Fibroblast of the conjunctiva (primary cell): ENCODE measurements around the gene CES3.
"Not testable (repeated sequence)": the region's sequence is repeated elsewhere in the genome, so short reads cannot be mapped to it uniquely, and the experiment has no call there.

Experiments used
- DNase-seq: peaks from one replicate; pipeline ENCODE4 v3.0.0-alpha.2; 2010; ENCODE audit warnings: low read depth

The CES3 gene

DNA sequence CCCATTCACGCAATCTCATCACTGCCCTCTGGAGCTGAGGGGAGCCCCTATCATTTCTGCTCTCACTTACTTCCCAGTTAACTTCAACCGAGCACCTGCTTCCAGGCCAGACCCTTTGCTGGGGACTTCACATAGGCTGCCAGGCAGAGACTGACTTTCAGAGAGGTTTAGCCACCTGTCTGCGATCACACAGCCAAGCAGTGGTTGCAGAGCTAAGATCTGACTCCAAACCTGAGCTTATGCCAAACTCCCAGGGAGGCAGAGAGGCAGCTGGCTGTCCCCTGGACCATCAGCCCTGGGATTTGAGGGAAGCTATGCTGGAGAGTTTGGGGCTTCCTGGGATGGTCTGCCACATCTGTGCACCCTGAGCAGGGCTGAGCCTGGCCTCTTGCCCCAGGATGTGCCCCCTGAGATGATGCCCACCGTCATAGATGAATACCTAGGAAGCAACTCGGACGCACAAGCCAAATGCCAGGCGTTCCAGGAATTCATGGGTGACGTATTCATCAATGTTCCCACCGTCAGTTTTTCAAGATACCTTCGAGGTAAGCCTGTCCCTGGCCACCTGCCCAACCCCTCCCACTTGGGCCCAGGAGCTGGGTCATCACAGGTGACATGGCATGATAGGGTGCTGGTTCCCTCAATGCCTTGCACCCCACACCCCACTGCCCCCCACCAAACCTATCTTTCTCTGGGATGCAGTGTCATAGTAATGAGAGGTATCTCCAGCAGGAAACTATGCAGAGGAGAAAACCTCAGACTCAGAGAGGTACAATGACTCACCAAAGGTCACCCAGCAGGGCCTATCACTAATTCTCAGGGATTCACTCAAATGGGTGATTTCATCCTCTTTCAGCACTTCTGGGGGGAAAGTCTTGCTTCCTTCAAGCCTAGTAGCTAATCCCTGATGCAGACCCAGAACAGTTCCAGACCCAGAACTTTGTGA, 10.0 kb downstream of the CES3 start:
- no peak for DNase-seq

DNA sequence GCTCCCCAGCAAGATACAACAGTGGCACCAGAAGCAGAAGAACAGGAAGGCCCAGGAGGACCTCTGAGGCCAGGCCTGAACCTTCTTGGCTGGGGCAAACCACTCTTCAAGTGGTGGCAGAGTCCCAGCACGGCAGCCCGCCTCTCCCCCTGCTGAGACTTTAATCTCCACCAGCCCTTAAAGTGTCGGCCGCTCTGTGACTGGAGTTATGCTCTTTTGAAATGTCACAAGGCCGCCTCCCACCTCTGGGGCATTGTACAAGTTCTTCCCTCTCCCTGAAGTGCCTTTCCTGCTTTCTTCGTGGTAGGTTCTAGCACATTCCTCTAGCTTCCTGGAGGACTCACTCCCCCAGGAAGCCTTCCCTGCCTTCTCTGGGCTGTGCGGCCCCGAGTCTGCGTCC, 11.9 kb downstream of the CES3 start:
- DNase-seq, result no peak

DNA sequence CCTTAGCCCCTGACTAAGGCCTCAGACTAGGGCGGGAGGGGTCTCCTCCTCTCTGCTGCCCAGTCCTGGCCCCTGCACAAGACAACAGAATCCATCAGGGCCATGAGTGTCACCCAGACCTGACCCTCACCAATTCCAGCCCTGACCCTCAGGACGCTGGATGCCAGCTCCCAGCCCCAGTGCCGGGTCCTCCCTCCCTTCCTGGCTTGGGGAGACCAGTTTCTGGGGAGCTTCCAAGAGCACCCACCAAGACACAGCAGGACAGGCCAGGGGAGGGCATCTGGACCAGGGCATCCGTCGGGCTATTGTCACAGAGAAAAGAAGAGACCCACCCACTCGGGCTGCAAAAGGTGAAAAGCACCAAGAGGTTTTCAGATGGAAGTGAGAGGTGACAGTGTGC, 12.7 kb downstream of the CES3 start:
- DNase-seq, result no peak

DNA sequence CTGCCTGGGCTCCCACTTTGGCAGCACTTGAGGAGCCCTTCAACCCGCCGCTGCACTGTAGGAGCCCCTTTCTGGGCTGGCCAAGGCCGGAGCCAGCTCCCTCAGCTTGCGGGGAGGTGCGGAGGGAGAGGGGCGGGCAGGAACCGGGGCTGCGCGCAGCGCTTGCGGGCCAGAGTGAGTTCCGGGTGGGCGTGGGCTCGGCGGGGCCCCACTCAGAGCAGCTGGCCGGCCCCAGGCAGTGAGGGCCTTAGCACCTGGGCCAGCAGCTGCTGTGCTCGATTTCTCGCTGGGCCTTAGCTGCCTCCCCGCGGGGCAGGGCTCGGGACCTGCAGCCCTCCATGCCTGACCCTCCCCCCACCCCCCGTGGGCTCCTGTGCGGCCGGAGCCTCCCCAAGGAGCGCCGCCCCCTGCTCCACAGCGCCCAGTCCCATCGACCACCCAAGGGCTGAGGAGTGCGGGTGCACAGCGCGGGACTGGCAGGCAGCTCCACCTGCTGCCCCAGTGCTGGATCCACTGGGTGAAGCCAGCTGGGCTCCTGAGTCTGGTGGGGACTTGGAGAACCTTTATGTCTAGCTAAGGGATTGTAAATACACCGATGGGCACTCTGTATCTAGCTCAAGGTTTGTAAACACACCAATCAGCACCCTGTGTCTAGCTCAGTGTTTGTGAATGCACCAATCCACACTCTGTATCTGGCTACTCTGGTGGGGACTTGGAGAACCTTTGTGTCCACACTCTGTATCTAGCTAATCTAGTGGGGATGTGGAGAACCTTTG, 13.3 kb downstream of the CES3 start:
- not testable (repeated sequence) for DNase-seq

DNA sequence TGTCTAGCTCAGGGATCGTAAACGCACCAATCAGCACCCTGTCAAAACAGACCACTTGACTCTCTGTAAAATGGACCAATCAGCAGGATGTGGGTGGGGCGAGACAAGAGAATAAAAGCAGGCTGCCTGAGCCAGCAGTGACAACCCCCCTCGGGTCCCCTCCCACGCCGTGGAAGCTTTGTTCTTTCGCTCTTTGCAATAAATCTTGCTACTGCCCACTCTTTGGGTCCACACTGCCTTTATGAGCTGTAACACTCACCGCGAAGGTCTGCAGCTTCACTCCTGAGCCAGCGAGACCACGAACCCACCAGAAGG, 13.8 kb downstream of the CES3 start:
- not testable (repeated sequence) for DNase-seq

DNA sequence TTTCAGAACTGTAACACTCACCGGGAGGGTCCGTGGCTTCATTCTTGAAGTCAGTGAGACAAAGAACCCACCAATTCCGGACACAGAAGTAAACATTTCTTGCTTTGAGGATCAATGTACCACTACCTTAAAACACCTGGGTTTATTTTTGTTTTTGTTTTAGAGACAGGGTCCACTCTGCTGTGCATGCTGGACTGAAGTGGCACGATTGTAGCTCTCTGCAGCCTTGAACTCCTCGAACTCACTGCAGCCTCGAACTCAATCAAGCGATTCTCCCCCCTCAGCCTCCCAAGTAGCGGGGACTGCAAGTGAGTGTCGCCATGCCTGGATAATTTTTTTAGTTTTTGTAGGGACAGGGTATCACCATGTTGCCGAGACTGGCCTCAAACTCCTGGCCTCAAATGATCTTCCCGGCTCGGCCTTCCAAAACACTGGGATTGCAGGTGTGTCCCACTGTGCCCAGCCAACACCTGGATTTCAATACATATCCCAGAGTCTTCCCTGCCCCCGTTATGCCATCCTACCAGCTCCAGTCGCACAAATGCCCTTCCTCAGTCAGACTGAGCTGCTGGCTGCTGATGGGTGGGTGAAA, 14.3 kb downstream of the CES3 start:
- no peak for DNase-seq

DNA sequence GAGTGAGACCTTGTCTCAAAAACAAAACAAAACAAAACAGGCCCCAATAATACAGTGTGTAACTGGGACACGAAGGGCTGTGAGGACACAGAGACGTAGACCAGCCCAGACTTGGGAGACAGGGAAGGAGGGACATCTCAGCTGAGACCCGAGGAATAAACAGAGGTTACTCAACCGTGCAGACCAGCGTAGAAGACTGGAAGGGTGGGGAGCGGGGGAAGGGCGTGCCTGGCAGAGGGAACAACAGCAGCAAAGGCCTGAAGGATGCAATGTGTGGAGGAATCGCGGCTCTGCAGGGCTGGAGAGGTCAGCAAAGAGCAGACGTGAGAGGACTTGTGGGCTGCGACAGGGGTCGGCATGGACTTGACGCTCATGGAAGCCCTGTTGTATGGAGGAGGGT, 15.7 kb downstream of the CES3 start:
- no peak for DNase-seq

DNA sequence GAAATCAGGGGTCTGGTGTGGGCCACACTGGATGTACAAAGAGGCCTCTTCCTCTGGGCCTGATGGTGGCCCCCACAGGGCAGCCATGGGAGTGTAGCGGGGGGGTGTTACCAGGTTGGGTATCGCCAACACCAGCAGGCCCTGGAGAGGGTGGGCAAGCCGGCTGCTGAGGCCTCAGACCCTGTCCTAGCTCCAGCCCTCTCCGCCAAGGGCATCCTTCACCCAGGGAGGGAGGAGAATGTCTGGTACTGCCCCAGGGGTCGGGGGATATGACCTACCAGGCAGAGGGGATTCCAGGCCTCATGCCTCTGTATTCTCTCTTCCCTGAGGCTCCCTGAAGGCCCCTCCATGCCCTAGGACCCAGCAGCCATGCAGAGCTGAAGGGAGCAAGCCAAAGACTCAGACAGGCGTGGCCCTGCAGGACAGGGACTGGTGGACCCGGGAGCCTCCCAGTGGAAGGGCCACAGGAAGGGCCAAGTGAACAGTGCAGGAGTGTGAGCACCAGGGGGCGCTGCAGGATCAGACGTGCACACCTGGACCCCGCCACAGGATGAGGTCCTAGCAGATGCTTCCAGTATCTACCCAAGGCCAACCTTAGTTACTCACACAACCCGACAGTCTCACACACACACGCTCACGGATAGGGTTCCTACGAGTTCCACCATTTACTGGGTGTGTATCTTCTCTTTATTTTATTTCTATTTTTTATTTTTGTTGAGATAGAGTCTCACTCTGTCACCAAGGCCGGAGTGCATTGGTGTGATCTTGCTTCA, 16.5 kb downstream of the CES3 start:
- DNase-seq, result peak; percentile 76

DNA sequence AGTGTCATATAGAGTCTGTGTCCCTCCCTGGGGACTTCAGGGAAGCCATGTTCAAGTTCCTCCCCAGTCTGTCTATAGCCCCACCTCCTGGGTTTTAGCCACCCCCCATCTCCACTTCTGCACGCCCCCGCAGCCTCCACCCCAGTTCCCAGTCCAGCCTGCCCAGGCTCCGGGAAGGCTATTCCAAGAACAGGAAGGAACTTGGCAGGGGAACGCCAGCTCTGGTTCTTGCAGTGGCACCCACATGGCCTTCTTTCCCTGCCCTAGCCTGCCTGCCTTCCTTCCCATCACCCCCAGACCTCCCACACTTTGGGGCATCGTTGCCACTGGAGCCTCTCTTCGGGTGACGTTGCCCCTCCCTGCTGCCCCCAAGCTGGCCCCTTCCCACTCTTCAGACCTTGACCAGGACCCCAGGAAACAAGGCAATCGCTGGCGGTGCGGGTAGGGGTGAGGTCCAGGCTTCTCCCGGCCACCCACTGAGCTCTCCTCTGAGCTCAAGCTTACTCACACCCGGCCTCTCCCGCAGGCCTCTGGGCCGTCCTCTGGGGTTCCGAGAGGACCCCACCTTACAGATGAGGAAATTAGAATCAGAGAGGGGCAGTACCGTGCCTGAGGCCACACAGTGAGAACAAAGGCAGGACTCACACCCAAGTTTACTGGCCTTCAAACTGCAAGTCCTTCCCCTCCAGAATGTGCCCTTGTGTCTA, 18.1 kb downstream of the CES3 start:
- DNase-seq, result no peak

DNA sequence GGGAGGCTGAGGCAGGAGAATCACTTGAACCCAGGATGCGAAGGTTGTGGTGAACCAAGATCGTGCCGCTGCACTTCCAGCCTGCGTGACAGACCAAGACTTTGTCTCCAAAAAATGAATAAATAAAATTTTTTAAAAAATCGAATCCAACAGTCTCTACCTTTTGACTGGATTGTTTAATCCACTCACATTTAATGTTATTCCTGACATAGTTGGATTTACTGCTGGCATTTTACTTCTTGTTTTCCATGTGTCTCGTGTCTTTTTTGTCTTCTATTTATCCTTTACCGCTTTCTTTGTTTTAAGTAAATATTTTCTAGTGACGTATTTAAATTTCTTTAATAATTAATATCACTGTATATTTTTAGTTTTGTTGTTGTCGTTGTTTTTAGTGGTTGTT, 22.0 kb downstream of the CES3 start:
- no peak for DNase-seq

DNA sequence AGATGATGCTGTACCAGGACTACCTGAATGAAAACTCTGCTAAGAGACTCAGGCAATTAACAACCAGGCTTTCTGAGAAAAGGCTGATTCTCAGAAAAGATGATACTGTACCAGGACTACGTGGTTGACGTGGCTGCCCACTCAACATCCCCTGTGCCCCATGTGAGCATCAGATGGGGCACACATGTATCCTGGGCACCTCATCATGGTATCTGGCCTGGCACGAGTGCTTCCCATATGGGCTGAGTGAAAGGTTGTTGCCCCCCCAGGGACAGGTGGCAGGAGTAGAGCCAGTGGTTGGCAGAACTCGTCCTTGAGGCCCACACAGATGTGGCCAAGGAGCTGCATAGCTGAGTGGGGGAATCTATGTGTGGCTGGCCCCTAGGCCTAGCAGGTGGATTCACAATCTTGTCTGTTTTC, 23.8 kb downstream of the CES3 start:
- no peak for DNase-seq

DNA sequence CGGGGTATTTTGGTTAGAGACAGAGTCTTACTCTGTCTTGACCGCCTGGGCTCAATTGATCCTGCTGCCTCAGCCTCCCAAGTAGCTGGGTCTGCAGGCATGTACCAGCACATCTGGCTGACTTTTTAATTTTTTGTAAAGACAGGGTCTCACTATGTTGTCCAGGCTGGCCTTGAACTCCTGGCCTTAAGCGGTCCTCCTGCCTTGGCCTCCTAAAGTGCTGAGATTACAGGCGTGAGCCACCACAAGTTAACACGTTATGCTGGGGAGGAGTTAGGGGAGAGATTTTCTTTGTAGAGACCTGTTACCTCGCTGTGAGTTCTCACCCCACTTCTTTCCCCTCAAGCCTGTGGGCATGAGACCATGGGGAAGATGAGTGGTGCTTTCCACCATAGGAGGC, 25.5 kb downstream of the CES3 start:
- DNase-seq, result no peak

DNA sequence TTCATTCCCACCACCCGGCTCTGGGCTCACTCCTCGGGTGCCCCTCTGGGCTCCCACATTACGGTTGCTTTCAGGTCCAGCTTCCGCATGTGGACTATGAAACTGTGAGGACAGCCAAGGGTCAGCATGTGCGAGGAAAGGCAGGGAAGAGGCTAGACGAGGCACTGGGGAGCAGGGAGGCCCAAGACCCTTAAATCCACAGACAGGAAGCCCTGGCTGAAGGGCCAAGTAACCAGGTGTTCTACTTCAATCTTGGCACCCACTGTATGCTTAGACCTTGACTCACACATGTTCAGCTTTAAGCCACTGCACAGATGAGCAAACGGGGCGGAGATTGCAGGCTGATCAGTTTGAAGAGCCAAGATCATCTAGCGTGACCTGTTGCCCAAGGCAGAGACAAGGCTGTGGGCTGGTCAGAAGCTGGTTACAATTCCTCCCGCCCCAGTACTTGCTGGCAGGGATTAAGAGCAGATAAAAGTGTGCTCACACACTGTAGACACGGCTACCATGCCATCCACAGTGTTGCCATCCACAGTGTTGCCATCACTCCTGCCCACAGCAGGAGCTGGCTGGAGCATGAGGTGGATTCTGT, 27.2 kb downstream of the CES3 start, which contains the start of gene CES4A:
Gene CES4A (plus strand): TSS at position 393 of the 592 bp plus-strand sequence. CDS start 184 bp downstream, at position 577.
- no peak for DNase-seq

DNA sequence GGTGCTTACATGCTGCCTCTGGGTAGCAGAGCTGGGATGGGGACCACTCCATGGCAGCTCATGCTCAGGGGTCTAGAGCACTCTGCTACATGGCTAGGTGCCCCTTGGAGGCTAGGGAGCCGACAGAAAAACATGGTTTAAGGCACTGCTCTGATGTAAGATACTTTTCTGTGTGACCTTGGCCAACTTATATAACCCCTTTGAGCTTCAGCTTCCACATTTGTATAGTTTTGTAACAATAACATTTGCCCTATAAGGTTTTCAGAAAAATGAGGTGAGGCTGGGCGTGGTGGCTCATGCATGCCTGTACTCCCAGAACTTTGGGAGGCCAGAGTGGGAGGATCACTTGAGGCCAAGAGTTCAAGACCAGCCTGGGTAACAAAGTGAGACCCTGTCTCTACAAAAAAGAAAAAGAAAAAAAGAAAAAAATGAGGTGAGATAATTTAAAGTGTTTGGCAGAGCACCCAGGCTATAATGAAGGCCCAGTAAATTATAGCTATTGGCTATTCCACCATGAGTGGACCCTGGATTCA, 30.5 kb downstream of the CES3 start:
- no peak for DNase-seq

DNA sequence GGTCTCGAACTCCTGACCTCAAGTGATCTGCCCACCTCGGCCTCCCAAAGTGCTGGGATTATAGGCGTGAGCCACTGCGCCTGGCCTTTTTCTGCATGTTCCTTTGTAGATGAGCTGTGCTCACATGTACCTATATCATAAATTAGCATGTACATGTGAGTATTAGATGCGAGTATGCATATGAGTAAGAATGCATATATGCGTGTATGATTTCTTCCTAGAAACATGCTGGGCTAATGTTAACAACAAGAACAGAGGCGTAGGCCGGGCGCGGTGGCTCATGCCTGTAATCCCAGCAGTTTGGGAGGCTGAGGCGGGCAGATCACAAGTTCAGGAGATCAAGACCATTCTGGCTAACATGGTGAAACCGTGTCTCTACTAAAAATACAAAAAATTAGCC, 32.5 kb downstream of the CES3 start:
- DNase-seq, result not testable (repeated sequence)

DNA sequence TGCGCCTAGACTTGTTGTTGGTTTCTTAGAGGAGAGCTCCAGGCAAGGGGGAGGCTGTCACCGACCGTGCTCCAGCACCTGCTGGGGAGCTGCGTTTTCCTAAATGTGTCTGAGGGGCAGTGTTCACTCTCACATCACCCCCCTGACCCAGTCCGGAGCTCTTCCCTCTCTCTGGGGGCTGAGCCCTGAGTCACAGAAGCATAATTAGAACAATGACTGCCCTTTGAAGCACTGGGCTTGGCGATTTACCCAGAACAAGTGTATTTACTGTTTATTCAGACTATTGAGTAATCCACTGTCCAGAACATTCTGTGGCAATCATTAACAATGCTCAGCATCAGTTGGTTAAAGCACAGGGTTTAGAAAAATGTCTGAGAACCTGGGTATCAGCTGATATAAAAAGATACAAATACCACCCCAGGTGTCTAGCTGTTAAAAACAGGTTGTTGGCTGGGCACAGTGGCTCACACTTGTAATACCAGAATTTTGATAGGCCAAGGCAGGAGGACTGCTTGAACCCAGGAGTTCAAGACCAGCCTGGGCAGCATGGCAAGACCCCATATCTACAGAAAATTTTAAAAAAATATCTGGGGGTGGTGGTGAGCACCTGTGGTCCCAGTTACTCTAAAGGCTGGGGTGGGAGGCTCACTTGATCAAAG, 35.4 kb downstream of the CES3 start:
- DNase-seq, result peak; percentile 84

DNA sequence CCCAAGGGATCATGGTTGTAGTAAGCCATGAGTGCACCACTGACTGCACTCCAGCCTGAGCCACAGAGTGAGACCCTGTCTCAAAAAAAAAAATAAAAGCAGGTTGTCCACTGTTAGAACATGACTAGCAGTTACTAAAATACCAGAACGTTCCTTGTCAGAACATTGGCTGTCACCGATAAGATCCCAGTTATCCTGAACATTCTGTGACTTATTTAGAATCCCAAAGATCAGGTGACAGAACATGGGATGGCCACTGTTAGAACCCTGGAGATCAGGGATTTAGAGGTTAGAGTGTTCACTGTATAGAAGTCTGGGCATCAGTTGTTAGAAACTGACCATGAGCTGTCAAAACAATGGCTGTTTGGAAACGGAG, 35.9 kb downstream of the CES3 start:
- DNase-seq, result no peak

DNA sequence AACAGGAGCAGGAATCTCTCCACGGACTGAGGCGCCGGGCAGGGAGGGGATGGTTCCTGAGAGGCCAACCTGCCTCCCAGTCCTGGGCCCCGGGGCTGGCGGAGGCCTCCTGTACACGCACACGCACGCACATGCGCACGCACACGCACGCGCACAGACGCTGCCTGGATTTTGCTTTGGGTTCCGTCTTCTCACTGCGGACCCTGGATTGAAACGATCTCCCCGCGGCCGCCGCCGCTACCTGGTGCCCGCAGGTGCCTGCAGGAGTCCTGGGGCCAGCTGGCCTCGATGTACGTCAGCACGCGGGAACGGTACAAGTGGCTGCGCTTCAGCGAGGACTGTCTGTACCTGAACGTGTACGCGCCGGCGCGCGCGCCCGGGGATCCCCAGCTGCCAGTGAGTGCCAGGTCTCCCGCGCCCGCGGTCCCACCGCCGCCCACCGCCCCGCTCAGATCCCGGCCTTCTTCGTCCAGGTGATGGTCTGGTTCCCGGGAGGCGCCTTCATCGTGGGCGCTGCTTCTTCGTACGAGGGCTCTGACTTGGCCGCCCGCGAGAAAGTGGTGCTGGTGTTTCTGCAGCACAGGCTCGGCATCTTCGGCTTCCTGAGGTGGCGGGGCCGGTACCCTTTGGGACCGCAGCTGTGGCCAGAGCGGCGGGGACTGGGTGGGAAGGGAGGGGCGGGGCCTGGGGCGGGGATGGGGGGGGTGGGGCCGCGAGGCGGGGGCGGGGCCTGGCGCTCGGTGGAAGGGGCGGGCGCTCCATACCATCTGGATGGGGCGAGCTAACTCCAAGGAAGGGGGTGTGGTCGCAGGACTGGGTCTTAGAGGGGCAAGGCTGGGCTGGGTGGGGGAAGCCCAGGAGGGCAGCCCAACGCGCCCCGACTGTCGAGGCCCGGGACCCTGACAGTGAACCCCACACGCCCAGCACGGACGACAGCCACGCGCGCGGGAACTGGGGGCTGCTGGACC, 39.6 kb downstream of the CES3 start:
- no peak for DNase-seq

DNA sequence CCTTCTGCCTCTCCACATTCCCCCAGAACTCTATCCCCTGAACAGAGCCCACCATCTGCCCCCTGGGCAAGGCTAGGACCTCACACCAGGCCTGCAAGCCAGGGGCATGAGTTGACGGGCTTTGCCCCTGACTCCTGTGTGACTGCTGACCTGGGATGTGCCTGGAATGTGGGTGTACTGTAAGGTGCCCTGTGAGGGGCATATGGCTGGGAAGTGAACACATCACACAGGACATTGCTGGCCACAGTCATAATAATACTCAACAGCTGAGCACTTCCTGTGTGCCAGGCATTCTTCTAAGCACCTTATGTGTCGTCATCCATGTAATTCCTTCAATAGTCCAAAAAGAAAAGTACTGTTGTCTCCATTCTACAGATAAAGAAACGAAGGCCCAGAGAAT, 40.7 kb downstream of the CES3 start:
- no peak for DNase-seq
